Measurements from ENCODE around the gene MRPL58. TPM values are rescaled to one million over a fixed set of nuclear protein-coding genes. Genes with fewer than 3 reads are reported as not detected.
"Not testable (repeated sequence)": the region's sequence is repeated elsewhere in the genome, so short reads cannot be mapped to it uniquely, and the experiment has no call there.

MRPL58 gene
- total and polyA plus RNA-seq, 10 of the 15 experiments (the other 5 are each of a cell fraction or from before 2014, with no cell fraction given) = 23.0 to 64.3 (median 51.9) TPM

DNA sequence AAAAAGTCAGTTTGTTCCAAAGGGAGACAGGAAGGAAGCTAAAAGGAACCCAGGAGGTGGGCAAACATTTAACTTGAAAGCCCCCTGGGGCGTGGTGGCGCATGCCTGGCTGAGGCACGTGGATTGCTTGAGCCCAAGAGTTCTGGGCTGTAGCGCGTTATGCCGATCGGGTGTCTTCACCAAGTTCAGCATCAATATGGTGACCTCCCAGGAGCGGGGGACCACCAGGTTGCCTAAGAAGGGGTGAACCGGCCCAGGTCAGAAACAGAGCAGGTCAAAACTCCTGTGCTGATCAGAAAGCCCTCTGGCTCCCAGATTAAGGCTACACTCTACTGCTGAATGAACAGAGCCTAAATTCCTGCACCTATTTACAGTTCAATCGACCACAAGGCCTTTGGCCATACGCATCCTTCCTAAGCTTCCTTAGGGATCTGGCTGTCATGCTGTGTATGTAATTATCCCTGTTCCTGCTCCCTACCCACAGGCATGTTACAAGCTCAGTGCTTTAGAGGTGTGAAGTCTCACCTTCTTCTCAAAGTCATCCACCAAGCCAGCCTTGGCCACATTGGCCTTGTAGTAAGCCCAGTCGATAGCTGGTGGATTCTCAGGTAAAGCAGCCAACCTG, 29.3 kb downstream of the MRPL58 start:
- Histone ChIP-seq H3K9ac (ENCODE audit: control insufficient read depth, insufficient read depth, low read length) (no peak overlapping the region), H2AFZ (ENCODE audit: control insufficient read depth, low read depth, low read length) (no peak overlapping the region), H3K9me3 (replicated peaks; ENCODE audit: control insufficient read depth, insufficient read depth, low read length) (no peaks in the 10 kb centered on the region), H3K27ac (ENCODE audit: control insufficient read depth, insufficient read depth) (no peak overlapping the region), H3K79me2 (ENCODE audit: control insufficient read depth, insufficient read depth, low read length) (peaks cover 11% of the 10 kb centered on the region), H3K4me2 (ENCODE audit: control insufficient read depth, insufficient read depth) (no peak overlapping the region), H3K4me1 (ENCODE audit: control insufficient read depth, insufficient read depth, low read length) (no peaks in the 10 kb centered on the region), H3K4me3 (no peak overlapping the region), H3K36me3 (ENCODE audit: control insufficient read depth in 2 of 2, insufficient read depth in 2 of 2, low read length in 1 of 2) (peaks cover 4 to 13% of the 10 kb centered on the region in 2 experiments; a peak in 3 of 4 replicates), H3K27me3 (replicated peaks in 1 of 2; ENCODE audit: control insufficient read depth in 2 of 2, insufficient read depth in 2 of 2, low read length in 1 of 2) (no peaks in the 10 kb centered on the region), H4K20me1 (ENCODE audit: control insufficient read depth, insufficient read depth) (no peaks in the 10 kb centered on the region)
- DNase-seq (ENCODE audit: low read depth, low spot score) = no peak
- intact Hi-C loops (cut with micrococcal nuclease; ENCODE audit: unreplicated experiment) (no loop called here), in situ Hi-C loops (cut with MboI) (no loop called here)
- no peak for ATAC-seq
- SMC1A ChIA-PET (ENCODE audit: uncharacterized antibody, unreplicated experiment) = no interaction called here
- POLR2A ChIA-PET = interaction anchor here (0.6 to 0.8 kb wide), 4 partner anchors 11 to 125 kb away, joined by 3 to 6 read pairs (median 3); no protein-coding TSS in a partner anchor
- 96% methylated on average over 12 of the region's 12 CpGs for WGBS (ENCODE audit: insufficient coverage, insufficient replicate concordance, low lambda C conversion rate, missing lambda C conversion rate)
- no peak for TF ChIP-seq FOXK2 (IDR thresholded peaks at IDR 0.05)
- TF ChIP-seq, protein P1, sequence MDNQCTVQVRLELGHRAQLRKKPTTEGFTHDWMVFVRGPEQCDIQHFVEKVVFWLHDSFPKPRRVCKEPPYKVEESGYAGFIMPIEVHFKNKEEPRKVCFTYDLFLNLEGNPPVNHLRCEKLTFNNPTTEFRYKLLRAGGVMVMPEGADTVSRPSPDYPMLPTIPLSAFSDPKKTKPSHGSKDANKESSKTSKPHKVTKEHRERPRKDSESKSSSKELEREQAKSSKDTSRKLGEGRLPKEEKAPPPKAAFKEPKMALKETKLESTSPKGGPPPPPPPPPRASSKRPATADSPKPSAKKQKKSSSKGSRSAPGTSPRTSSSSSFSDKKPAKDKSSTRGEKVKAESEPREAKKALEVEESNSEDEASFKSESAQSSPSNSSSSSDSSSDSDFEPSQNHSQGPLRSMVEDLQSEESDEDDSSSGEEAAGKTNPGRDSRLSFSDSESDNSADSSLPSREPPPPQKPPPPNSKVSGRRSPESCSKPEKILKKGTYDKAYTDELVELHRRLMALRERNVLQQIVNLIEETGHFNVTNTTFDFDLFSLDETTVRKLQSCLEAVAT (IDR thresholded peaks at IDR 0.05) = no peak
- TF ChIP-seq, protein P2, sequence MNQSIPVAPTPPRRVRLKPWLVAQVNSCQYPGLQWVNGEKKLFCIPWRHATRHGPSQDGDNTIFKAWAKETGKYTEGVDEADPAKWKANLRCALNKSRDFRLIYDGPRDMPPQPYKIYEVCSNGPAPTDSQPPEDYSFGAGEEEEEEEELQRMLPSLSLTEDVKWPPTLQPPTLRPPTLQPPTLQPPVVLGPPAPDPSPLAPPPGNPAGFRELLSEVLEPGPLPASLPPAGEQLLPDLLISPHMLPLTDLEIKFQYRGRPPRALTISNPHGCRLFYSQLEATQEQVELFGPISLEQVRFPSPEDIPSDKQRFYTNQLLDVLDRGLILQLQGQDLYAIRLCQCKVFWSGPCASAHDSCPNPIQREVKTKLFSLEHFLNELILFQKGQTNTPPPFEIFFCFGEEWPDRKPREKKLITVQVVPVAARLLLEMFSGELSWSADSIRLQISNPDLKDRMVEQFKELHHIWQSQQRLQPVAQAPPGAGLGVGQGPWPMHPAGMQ (IDR thresholded peaks at IDR 0.05; ENCODE audit: borderline replicate concordance) = no peak
- TF ChIP-seq, protein P3, sequence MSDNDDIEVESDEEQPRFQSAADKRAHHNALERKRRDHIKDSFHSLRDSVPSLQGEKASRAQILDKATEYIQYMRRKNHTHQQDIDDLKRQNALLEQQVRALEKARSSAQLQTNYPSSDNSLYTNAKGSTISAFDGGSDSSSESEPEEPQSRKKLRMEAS (IDR thresholded peaks at IDR 0.05; ENCODE audit: low read depth, low read length) = no peak
- TF ChIP-seq ZNF217 (IDR thresholded peaks at IDR 0.05) = no peak
- no peak for FAIRE-seq
- RAD21 ChIA-PET (ENCODE audit: unreplicated experiment) = no interaction called here
- no TSS peak for BruUV-seq (replicated peaks)
- CTCF ChIA-PET = interaction anchor here (1.3 kb wide), 1 partner anchor 90 kb away, joined by 4 read pairs; the partner anchor contains the start of gene NT5C

DNA sequence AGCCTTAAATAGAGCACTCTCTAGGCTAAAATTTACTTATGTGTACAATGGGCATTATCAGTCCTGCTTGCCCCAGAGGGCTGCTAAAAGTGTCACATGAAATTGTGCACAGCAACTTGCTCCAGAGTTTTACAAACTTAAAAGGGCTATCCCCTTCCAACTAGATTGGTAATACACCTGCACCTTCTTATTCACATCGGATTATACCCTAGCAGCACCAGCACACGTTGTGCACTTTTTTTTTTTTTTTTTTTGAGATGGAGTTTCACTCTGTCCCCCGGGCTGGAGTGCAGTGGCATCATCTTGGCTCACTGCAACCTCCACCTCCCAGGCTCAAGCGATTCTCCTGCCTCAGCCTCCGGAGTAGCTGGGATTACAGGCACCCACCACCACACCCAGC, 31.3 kb downstream of the MRPL58 start:
- H3K27ac ChIP-seq (ENCODE audit: control insufficient read depth, insufficient read depth); in situ Hi-C loops (cut with MboI); H3K27me3 ChIP-seq (replicated peaks in 1 of 2; ENCODE audit: control insufficient read depth in 2 of 2, insufficient read depth in 2 of 2, low read length in 1 of 2); H3K4me3 ChIP-seq; CTCF ChIA-PET; FAIRE-seq; H3K9ac ChIP-seq (ENCODE audit: control insufficient read depth, insufficient read depth, low read length); BruUV-seq (replicated peaks); intact Hi-C loops (cut with micrococcal nuclease; ENCODE audit: unreplicated experiment); H3K9me3 ChIP-seq (replicated peaks; ENCODE audit: control insufficient read depth, insufficient read depth, low read length); RAD21 ChIA-PET (ENCODE audit: unreplicated experiment); H4K20me1 ChIP-seq (ENCODE audit: control insufficient read depth, insufficient read depth); H3K4me1 ChIP-seq (ENCODE audit: control insufficient read depth, insufficient read depth, low read length); ATAC-seq; H3K4me2 ChIP-seq (ENCODE audit: control insufficient read depth, insufficient read depth); DNase-seq (ENCODE audit: low read depth, low spot score); H2AFZ ChIP-seq (ENCODE audit: control insufficient read depth, low read depth, low read length): not testable (repeated sequence)
- H3K79me2 ChIP-seq (ENCODE audit: control insufficient read depth, insufficient read depth, low read length) = peaks cover 22% of the 10 kb centered on the region
- POLR2A ChIA-PET = interaction anchor here (0.7 kb wide), 1 partner anchor 55 kb away, joined by 5 read pairs; no protein-coding TSS in a partner anchor
- SMC1A ChIA-PET (ENCODE audit: uncharacterized antibody, unreplicated experiment) = interaction anchor here (1.4 kb wide), 1 partner anchor 20 kb away, joined by 3 read pairs; no protein-coding TSS in a partner anchor
- 86% methylated on average over 4 of the region's 5 CpGs for WGBS (ENCODE audit: insufficient coverage, insufficient replicate concordance, low lambda C conversion rate, missing lambda C conversion rate)
- H3K36me3 ChIP-seq (ENCODE audit: control insufficient read depth in 2 of 2, insufficient read depth in 2 of 2, low read length in 1 of 2) = peaks cover 4 to 13% of the 10 kb centered on the region in 2 experiments; a peak in 3 of 4 replicates

Data from GM12878 (cell line).